Vagina (tissue), 2 donors: ENCODE data around the gene NAP1L5. TPM values are rescaled to one million over a fixed set of nuclear protein-coding genes. Genes with fewer than 3 reads are reported as not detected.

Source experiments
- DNase-seq, 2 donors: peaks; one replicate each; pipeline ENCODE4 v3.0.0-alpha.2; 2017; ENCODE audit errors: extremely low spot score in 2 of 2
- H3K27ac ChIP-seq: fragments of 200-600 bp; sonication (generic); one replicate; pipeline ENCODE4 v1.5.1; 2019
- H3K27me3 ChIP-seq: fragments of 200-600 bp; sonication (generic); one replicate; pipeline ENCODE4 v1.5.1; 2019
- H3K36me3 ChIP-seq, 2 donors: fragments of 200-600 bp; sonication (generic); one replicate each; pipeline ENCODE4 v1.5.1; 2017 to 2019
- H3K4me1 ChIP-seq: fragments of 200-600 bp; sonication (generic); one replicate; pipeline ENCODE4 v1.5.1; 2019
- H3K4me3 ChIP-seq, 2 donors: fragments of 200-600 bp; sonication (generic); 1 replicate in 1 of 2; 2 replicates in 1 of 2; pipeline ENCODE4 v1.5.1; 2016 to 2019
- H3K9me3 ChIP-seq: fragments of 200-600 bp; sonication (generic); one replicate; pipeline ENCODE4 v1.5.1; 2019
- CTCF ChIP-seq, 3 experiments: fragments of 450-650 bp in 2 of 3; fragments of 200-600 bp in 1 of 3; sonication (generic) in 1 of 3; IDR thresholded peaks; one replicate each; pipeline ENCODE4 v1.5.1; 2017 to 2019; ENCODE audit warnings: antibody characterized with exemption in 3 of 3, mild to moderate bottlenecking in 2 of 3, moderate library complexity in 2 of 3
- POLR2A ChIP-seq, 2 donors: fragments of 450-650 bp; IDR thresholded peaks; one replicate each; pipeline ENCODE4 v1.6.1; 2017; ENCODE audit warnings: antibody characterized with exemption in 2 of 2, mild to moderate bottlenecking in 2 of 2, moderate library complexity in 2 of 2
- POLR2AphosphoS5 ChIP-seq, 2 donors: sonication (generic); formaldehyde crosslinking; IDR thresholded peaks; one replicate each; pipeline ENCODE4 v1.9.0; 2017; ENCODE audit warnings: antibody characterized with exemption in 2 of 2, mild to moderate bottlenecking in 2 of 2, low read depth in 1 of 2; ENCODE audit not compliant: insufficient read depth in 1 of 2
- intact Hi-C: fragments of 100-400 bp; cut with DNase I; formaldehyde crosslinking; loops from one replicate; pipeline ENCODE4 v1.15.1; 2023
- total RNA-seq: library from RNA; depleted of rRNA; stranded (reverse); fragments of >200 nt; gene quantifications from one replicate; pipeline ENCODE4 v1.2.3, GENCODE V29; 2016

Gene NAP1L5
- total RNA-seq, 1 donor from 2014 or later, result 9.1 TPM

- H3K27me3 ChIP-seq, result no peaks in the 10 kb centered on the region
- no peak for DNase-seq
- TF ChIP-seq POLR2A (IDR thresholded peaks at IDR 0.05) (no peak), CTCF (IDR thresholded peaks at IDR 0.05) (no peak), POLR2AphosphoS5 (IDR thresholded peaks at IDR 0.05; ENCODE audit: insufficient read depth in 1 of 2, low read depth in 1 of 2) (no peak)
- no peak overlapping the region for H3K4me3 ChIP-seq
- no peaks in the 10 kb centered on the region for H3K9me3 ChIP-seq
- H3K36me3 ChIP-seq, result peaks cover 0 to 43% of the 10 kb centered on the region in 2 donors
- intact Hi-C loops, result no loop called here
- no peak overlapping the region for H3K27ac ChIP-seq
- H3K4me1 ChIP-seq, result no peaks in the 10 kb centered on the region
These were observed 27.5 kb upstream of the NAP1L5 start for GRCh38 chr4:88725143-88725542.

- Histone ChIP-seq H3K4me3 (no peak overlapping the region), H3K4me1 (no peaks in the 10 kb centered on the region), H3K27ac (no peak overlapping the region), H3K9me3 (no peaks in the 10 kb centered on the region), H3K27me3 (no peaks in the 10 kb centered on the region), H3K36me3 (peaks cover 0 to 39% of the 10 kb centered on the region in 2 donors)
- no peak for TF ChIP-seq POLR2AphosphoS5 (IDR thresholded peaks at IDR 0.05; ENCODE audit: insufficient read depth in 1 of 2, low read depth in 1 of 2)
- no peak for TF ChIP-seq POLR2A (IDR thresholded peaks at IDR 0.05)
- TF ChIP-seq CTCF (IDR thresholded peaks at IDR 0.05), result no peak
- intact Hi-C loops, result no loop called here
- no peak for DNase-seq
These were observed 26.8 kb upstream of the NAP1L5 start for GRCh38 chr4:88724406-88724805.

- H3K4me1 ChIP-seq, result no peaks in the 10 kb centered on the region
- intact Hi-C loops, result no loop called here
These were observed 25.2 kb upstream of the NAP1L5 start for GRCh38 chr4:88722828-88723227.

GRCh38 chr4:88722276-88722780 lies 24.7 kb upstream of the NAP1L5 start:
- peaks cover 2% of the 10 kb centered on the region for H3K9me3 ChIP-seq
- peaks cover 0 to 38% of the 10 kb centered on the region in 2 donors for H3K36me3 ChIP-seq
- TF ChIP-seq CTCF (IDR thresholded peaks at IDR 0.05), result no peak
- TF ChIP-seq POLR2A (IDR thresholded peaks at IDR 0.05), result no peak
- TF ChIP-seq POLR2AphosphoS5 (IDR thresholded peaks at IDR 0.05; ENCODE audit: insufficient read depth in 1 of 2, low read depth in 1 of 2), result no peak
- H3K4me3 ChIP-seq, result no peak overlapping the region
- no peak overlapping the region for H3K27ac ChIP-seq
- H3K4me1 ChIP-seq, result no peaks in the 10 kb centered on the region
- DNase-seq, result no peak
- intact Hi-C loops, result no loop called here
- no peaks in the 10 kb centered on the region for H3K27me3 ChIP-seq

More at GRCh38 chr4:88722828-88723227, 25.2 kb upstream of the NAP1L5 start:
- no peaks in the 10 kb centered on the region for H3K27me3 ChIP-seq
- DNase-seq, result no peak
- TF ChIP-seq CTCF (IDR thresholded peaks at IDR 0.05) (no peak), POLR2AphosphoS5 (IDR thresholded peaks at IDR 0.05; ENCODE audit: insufficient read depth in 1 of 2, low read depth in 1 of 2) (no peak)
- peaks cover 0 to 38% of the 10 kb centered on the region in 2 donors for H3K36me3 ChIP-seq
- no peak overlapping the region for H3K27ac ChIP-seq
- no peaks in the 10 kb centered on the region for H3K9me3 ChIP-seq
- no peak overlapping the region for H3K4me3 ChIP-seq

- TF ChIP-seq CTCF (IDR thresholded peaks at IDR 0.05) (no peak), POLR2AphosphoS5 (IDR thresholded peaks at IDR 0.05; ENCODE audit: insufficient read depth in 1 of 2, low read depth in 1 of 2) (no peak), POLR2A (IDR thresholded peaks at IDR 0.05) (no peak)
- no peak overlapping the region for H3K27ac ChIP-seq
- H3K36me3 ChIP-seq, result peaks cover 0 to 51% of the 10 kb centered on the region in 2 donors
- DNase-seq, result no peak
- H3K27me3 ChIP-seq, result no peaks in the 10 kb centered on the region
- H3K4me1 ChIP-seq, result no peaks in the 10 kb centered on the region
- peaks cover 7% of the 10 kb centered on the region for H3K9me3 ChIP-seq
- intact Hi-C loops, result no loop called here
- no peak overlapping the region for H3K4me3 ChIP-seq
These were observed 23.1 kb upstream of the NAP1L5 start for GRCh38 chr4:88720451-88721428.
